Measurements from ENCODE around the gene ANKRD55. TPM values are rescaled to one million over a fixed set of nuclear protein-coding genes. Genes with fewer than 3 reads are reported as not detected.

ANKRD55 gene
- total and polyA plus RNA-seq, 2 donors (not counting 1 experiment from before 2014, with no cell fraction given): 0.07 TPM; not detected in 1

DNA sequence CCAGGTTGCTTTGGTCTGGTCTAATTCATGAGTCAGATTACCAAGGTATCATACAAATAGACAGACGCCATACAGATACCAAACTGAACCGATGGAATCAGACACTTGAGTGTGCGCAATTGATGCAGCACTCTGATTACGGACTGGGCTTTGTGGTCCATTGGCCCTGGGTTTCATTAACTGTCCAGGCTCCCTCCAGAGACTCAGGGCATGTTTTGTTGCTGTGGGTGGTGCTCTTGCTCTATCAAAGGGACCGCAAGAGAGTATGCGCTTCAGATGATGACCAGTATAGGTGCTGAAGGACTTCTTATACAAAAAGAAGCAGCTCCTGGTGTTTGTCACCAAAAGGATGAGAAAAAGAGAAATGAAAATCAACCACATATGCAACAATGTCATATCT is 36.9 kb upstream of the ANKRD55 start:
- ATAC-seq (ENCODE audit: low read depth) (no peak), DNase-seq (no peak)
- Mint-ChIP-seq H3K27me3 (no peaks in the 10 kb centered on the region), H3K9me3 (ENCODE audit: insufficient read depth) (no peaks in the 10 kb centered on the region), H3K4me3 (peak overlapping the region; percentile 73), H3K27ac (no peak overlapping the region), H3K4me1 (peaks cover 19% of the 10 kb centered on the region)
- Histone ChIP-seq H3K9ac (ENCODE audit: low read length) (peak overlapping the region; percentile 46), H3K4me3 (ENCODE audit: control extremely low read depth in 1 of 5, extremely low read depth in 1 of 5, insufficient read depth in 1 of 5, low read depth in 2 of 5, low read length in 4 of 5) (no peak overlapping the region), H3K79me2 (ENCODE audit: control insufficient read depth, insufficient read depth, low read length) (peaks cover 19% of the 10 kb centered on the region), H3K36me3 (replicated peaks in 1 of 2; ENCODE audit: control extremely low read depth in 1 of 2, control insufficient read depth in 1 of 2, extremely low read depth in 1 of 2, insufficient read depth in 2 of 2, low read length in 1 of 2) (no peaks in the 10 kb centered on the region), H3K4me1 (ENCODE audit: control insufficient read depth in 2 of 2, insufficient read depth in 2 of 2, low read length in 2 of 2) (peaks cover 23 to 24% of the 10 kb centered on the region in 2 donors), H3K27ac (ENCODE audit: low read length in 2 of 2) (peak overlapping the region in 1 of 2 donors; percentile 63), H2AFZ (ENCODE audit: insufficient read depth, low read depth, low read length, poor library complexity, severe bottlenecking) (peak overlapping the region; percentile 10), H4K20me1 (ENCODE audit: control insufficient read depth, insufficient read depth, low read length, poor library complexity, severe bottlenecking) (no peaks in the 10 kb centered on the region), H3K27me3 (replicated peaks in 1 of 4; ENCODE audit: control extremely low read depth in 1 of 4, control insufficient read depth in 3 of 4, insufficient read depth in 4 of 4, low read length in 3 of 4) (no peaks in the 10 kb centered on the region), H3K4me2 (replicated peaks; ENCODE audit: low read depth, low read length, poor library complexity, severe bottlenecking) (peak overlapping the region; percentile 72), H3K9me3 (ENCODE audit: control extremely low read depth in 1 of 3, control insufficient read depth in 2 of 3, insufficient read depth in 1 of 3, low read length in 2 of 3) (no peaks in the 10 kb centered on the region)
- intact Hi-C loops (cut with micrococcal nuclease): loop anchor here (1.0 to 5.0 kb wide), 10 partner anchors 72 to 951 kb away; partner anchors contain the start of gene MAP3K1
- no peak for TF ChIP-seq EZH2 (IDR thresholded peaks at IDR 0.05; ENCODE audit: borderline replicate concordance, insufficient read depth, low read depth, low read length, poor library complexity, severe bottlenecking)
- TF ChIP-seq, protein P1, sequence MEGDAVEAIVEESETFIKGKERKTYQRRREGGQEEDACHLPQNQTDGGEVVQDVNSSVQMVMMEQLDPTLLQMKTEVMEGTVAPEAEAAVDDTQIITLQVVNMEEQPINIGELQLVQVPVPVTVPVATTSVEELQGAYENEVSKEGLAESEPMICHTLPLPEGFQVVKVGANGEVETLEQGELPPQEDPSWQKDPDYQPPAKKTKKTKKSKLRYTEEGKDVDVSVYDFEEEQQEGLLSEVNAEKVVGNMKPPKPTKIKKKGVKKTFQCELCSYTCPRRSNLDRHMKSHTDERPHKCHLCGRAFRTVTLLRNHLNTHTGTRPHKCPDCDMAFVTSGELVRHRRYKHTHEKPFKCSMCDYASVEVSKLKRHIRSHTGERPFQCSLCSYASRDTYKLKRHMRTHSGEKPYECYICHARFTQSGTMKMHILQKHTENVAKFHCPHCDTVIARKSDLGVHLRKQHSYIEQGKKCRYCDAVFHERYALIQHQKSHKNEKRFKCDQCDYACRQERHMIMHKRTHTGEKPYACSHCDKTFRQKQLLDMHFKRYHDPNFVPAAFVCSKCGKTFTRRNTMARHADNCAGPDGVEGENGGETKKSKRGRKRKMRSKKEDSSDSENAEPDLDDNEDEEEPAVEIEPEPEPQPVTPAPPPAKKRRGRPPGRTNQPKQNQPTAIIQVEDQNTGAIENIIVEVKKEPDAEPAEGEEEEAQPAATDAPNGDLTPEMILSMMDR (IDR thresholded peaks at IDR 0.05): no peak
- POLR2A ChIA-PET: interaction anchor here (0.6 to 1.5 kb wide), 4 partner anchors 211 to 582 kb away, joined by 3 to 11 read pairs (median 6); no protein-coding TSS in a partner anchor
- WGBS (ENCODE audit: insufficient coverage): 86% methylated on average over 4 of the region's 6 CpGs
- CTCF ChIA-PET: interaction anchor here (0.6 to 12.9 kb wide), 48 partner anchors 13 to 1030 kb away, joined by 3 to 361 read pairs (median 6); partner anchors contain the start of gene MAP3K1

DNA sequence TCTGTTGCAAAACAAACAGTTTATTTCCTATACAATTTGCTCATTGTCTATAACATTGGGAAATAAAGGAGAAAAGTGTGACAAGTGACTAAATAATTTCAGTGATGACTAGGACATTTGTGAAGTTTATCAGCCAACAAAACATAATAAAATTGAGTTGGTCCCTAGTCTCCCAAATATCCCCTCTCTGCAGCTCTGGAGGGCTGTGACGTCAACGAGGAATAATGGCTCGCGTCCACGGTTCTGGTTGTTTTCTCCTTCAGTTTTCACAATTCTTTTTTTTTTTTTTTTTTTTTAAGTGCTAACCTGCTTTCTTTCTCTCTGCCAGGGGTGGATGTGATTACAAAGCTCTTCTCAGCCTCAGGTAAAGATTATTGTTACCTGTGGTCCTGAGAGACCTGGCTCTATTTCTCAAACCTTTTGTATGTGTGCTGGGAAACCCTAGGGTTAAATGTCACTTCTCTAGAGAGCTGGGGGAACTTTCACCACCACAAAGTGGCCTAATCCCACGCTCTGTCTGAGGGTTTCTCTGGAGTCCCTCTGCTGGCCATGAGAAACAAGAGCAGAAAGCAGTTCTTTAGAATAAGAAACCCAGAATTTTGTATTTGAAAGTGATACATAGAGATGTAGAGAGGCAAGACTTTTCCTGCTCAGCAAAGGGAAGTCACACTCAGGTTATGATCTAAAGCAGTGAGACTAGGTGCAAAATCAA is 36.2 kb upstream of the ANKRD55 start:
- Histone ChIP-seq H3K9ac (ENCODE audit: low read length) (no peak overlapping the region), H3K27ac (ENCODE audit: low read length in 2 of 2) (peak overlapping the region in 1 of 2 donors; percentile 63), H2AFZ (ENCODE audit: insufficient read depth, low read depth, low read length, poor library complexity, severe bottlenecking) (no peak overlapping the region), H3K4me1 (ENCODE audit: control insufficient read depth in 2 of 2, insufficient read depth in 2 of 2, low read length in 2 of 2) (peaks cover 23 to 24% of the 10 kb centered on the region in 2 donors), H3K27me3 (replicated peaks in 1 of 4; ENCODE audit: control extremely low read depth in 1 of 4, control insufficient read depth in 3 of 4, insufficient read depth in 4 of 4, low read length in 3 of 4) (no peaks in the 10 kb centered on the region), H3K79me2 (ENCODE audit: control insufficient read depth, insufficient read depth, low read length) (peaks cover 19% of the 10 kb centered on the region), H3K9me3 (ENCODE audit: control extremely low read depth in 1 of 3, control insufficient read depth in 2 of 3, insufficient read depth in 1 of 3, low read length in 2 of 3) (no peaks in the 10 kb centered on the region), H3K4me2 (replicated peaks; ENCODE audit: low read depth, low read length, poor library complexity, severe bottlenecking) (no peak overlapping the region), H3K36me3 (replicated peaks in 1 of 2; ENCODE audit: control extremely low read depth in 1 of 2, control insufficient read depth in 1 of 2, extremely low read depth in 1 of 2, insufficient read depth in 2 of 2, low read length in 1 of 2) (no peaks in the 10 kb centered on the region), H4K20me1 (ENCODE audit: control insufficient read depth, insufficient read depth, low read length, poor library complexity, severe bottlenecking) (no peaks in the 10 kb centered on the region), H3K4me3 (ENCODE audit: control extremely low read depth in 1 of 5, extremely low read depth in 1 of 5, insufficient read depth in 1 of 5, low read depth in 2 of 5, low read length in 4 of 5) (no peak overlapping the region)
- Mint-ChIP-seq H3K4me3 (no peak overlapping the region), H3K27ac (no peak overlapping the region), H3K4me1 (peaks cover 19% of the 10 kb centered on the region), H3K9me3 (ENCODE audit: insufficient read depth) (no peaks in the 10 kb centered on the region), H3K27me3 (peaks cover 3% of the 10 kb centered on the region)
- POLR2A ChIA-PET: interaction anchor here (0.6 kb wide), 1 partner anchor 213 kb away, joined by 5 read pairs; no protein-coding TSS in a partner anchor
- peak; percentile 56 for DNase-seq
- TF ChIP-seq, protein P1 (IDR thresholded peaks at IDR 0.05): peak; percentile 30
- TF ChIP-seq EZH2 (IDR thresholded peaks at IDR 0.05; ENCODE audit: borderline replicate concordance, insufficient read depth, low read depth, low read length, poor library complexity, severe bottlenecking): no peak
- no CpG with 5 or more reads among the region's 6 CpGs for WGBS (ENCODE audit: insufficient coverage)
- no peak for ATAC-seq (ENCODE audit: low read depth)
- intact Hi-C loops (cut with micrococcal nuclease): loop anchor here (1.0 to 5.0 kb wide), 2 partner anchors 292 to 333 kb away; no protein-coding TSS in a partner anchor
- CTCF ChIA-PET: interaction anchor here (0.6 to 12.9 kb wide), 26 partner anchors 13 to 1031 kb away, joined by 3 to 361 read pairs (median 7); partner anchors contain the start of gene MAP3K1

Data from B cell (primary cell).